CD4-positive, alpha-beta T cell treated with Interleukin-17A for 1 hour (primary cell): ENCODE measurements around the gene ADGRG6.

ENCODE experiments used
- DNase-seq: peaks from one replicate; pipeline ENCODE4 v3.0.0-alpha.2; 2020

Gene ADGRG6

DNA sequence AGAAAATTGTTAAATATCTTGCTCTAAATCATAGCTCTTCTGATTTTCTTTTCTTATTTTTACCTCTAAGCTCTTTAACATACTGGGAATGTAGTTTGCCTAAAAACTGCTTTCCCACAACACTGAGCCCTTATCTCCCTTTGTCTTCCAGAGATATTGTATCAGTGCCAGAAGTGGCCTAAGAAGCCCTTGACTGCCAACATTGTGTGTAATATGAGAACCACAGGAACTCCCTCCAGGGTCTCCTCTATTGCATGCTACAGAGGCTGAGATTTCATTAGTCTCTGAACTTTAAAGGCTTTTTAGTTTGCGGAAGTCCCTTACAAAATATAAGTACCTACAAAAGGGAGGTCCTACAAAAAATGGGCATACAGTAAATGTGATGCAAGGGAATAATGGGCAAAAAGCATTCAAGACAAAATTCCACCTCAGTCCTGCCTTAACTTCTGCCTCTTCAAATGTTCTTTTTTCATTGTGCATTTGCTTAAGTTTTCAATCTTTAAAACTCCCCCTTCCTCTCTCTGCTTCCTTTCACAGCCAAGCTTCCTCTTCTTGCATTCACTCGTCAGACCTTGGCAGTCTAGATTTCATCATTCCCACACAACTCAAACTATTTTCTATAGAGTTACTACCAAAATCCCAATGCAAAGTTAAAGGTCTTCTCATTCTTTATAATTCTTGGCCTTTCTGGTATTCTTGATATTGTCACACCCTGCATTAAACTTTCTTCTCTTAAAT lies 76.5 kb downstream of the ADGRG6 start:
- DNase-seq, result no peak

- DNase-seq, result no peak
Measured at GRCh38 chr6:142380626-142381025, 78.8 kb downstream of the ADGRG6 start.

DNA sequence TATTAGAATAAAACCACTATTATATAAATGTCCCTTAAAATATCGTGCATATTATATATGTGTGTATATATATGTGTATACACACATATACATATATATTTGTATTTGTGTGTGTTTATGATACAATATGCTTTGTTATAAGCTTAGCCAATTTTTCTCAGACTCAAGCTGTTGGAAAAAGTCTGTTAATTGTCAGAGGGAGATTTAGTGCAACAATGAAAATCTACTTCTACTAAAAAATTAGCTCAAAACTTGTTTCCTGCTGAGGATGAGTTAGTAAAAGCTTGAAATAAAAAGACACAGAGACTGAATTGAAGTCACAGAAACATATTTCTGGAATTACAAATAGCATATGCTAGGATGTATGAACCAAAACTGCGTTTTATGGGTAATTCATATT lies 79.4 kb downstream of the ADGRG6 start:
- no peak for DNase-seq

DNA sequence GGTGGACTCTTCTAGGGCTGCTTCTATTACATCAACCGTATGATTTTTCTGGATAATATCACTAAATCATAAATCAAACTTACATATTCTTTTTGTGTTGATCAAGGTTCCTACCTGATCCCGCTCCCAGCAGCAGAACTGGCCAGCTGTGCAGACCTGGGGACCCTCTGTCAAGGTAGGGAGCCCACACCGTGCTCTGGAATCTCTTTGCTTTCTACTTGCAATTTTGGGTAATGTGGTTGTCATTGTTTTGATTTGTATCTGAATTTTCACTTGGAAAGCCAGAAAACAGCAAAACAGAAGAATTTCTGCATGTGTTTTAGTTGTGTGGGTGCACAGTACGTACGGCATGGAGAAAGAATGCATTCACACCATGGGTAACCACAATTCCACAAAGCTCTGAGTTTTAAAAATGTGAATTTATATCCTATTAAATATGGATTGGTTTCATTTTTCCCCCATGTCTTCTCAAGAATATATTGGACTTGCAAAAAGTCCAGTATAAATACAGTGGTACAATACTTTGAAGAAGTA lies 80.1 kb downstream of the ADGRG6 start:
- no peak for DNase-seq

- DNase-seq, result no peak
Measured at GRCh38 chr6:142384519-142385254, 82.9 kb downstream of the ADGRG6 start.

DNA sequence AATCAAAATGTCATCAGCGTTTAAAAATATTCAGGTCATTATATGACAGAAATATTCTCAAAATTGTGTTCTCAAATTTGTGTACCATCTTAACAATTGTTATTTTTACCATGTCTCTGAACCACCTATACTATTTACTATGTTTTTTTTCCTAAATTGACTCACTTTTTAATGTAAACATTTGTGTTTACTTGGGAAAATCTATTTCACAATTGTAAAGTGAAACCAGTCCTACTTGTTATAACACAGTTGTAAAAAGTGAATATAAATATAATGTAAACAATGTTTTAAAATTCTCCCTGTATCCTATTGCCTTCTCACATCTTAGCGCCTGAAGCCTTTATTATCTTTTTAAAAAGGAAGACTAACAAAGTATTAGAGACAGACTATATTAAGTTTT lies 83.5 kb downstream of the ADGRG6 start:
- DNase-seq, result no peak

DNA sequence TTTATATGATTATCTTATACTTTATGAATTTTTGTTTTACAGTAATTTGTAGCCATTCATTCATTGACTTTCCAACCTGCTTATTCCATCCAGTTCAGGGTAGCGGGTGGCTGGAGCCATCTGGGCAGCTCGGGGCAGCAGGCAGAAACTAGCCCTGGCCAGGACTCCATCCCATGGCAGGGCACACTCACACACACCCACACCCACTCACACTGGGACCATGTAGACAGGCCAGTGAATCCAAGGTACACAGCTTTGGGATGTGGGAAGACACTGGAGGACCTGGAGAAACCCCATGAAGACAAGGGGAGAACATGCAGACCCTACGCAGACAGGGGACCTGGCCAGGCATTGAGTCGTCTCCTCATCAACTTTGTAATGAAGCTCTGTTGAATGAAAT lies 84.8 kb downstream of the ADGRG6 start:
- no peak for DNase-seq

DNA sequence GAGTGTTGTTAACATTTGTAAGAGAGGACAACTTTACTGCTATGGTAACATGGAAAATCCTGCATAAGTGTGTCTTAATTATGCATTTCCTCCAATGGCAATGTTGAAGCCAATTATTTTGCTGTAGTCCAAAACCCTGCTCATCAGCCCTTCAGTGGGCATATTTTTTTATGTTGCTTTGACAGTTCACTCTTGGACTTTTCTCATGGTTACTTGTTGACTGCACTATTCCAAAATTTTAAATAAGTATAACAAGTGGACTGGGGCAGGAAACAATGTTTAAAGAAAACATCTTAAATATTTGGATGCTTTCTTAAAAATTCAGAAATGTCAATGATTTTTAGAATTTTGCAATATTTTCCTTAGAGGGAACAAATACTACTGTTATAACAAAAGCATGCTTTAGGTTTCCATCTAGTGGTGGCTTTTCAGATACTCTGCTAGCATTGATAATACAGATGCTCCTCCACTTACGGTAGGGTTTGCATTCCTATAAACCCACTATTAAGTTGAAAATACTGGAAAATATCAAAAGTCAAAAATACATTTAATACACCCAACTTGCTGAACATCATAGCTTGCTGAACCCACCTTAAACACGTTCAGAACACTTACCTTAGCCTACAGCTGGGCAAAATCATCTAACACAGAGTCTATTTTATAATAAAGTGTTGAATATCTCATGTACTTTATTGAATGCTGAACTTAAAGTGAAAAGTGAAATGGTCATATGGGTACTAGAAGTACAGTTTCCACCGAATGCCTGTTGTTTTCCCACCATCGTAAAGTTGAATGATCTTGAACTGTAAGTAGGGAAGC lies 86.4 kb downstream of the ADGRG6 start:
- peak; percentile 26 for DNase-seq

GRCh38 chr6:142395266-142395665 lies 93.5 kb downstream of the ADGRG6 start:
- DNase-seq, result no peak

GRCh38 chr6:142395768-142396231 lies 94.0 kb downstream of the ADGRG6 start:
- peak; percentile 80 for DNase-seq

DNA sequence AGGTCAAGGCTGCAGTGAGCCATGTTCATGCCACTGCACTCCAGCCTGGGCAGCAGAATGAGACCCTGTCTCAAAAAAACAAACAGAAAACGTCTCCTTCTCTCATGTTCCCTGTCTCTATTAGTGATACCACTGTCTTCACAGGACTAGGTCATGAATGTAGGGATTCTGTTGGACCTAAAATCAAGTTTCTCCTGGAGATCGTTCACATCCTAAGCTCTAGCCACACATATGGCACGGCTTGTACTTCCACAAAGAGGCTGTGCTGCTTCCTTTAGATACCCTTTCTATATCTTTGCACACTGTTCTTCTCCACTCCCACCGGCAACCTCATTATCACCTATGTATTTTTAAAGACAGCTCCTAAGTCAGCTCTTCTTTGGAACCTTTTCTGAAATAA lies 96.5 kb downstream of the ADGRG6 start:
- no peak for DNase-seq

- no peak for DNase-seq
Measured at GRCh38 chr6:142399739-142400138, 97.9 kb downstream of the ADGRG6 start.

DNA sequence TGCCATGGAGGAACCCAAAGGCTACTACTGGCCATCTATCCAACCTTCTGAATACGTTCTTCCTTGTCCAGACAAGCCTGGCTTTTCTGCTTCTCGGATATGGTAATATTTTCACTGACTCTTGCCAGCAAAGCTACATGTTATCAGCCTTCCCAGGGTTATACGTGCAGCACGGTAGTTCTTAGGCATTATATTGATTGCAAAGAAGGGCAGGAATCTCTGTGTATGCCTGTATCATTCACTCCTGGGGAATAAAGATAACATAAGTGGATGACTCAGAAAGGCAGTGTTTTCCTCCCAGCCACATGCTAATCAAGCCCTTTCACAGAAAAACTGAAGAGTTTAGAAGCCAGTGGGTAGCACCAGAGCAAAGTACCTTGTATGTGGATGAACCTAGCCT lies 98.7 kb downstream of the ADGRG6 start:
- no peak for DNase-seq

DNA sequence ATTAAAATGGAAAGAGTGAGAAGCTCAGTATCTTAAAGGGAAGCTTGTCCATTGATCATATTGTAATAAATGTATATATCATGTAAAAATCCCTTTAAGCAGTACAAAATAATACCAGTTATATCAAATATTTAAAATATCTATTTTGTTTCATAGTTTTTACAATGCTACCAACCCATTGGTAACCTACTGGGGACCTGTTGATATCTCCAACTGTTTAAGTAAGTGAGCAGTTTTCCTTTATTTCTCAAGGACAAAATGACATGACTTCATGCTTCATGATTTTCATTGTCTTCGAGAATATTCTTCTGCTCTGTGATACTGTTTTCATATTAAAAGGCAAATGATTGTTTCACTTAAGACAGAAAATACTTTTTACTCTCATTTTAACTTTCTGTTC lies 100.0 kb downstream of the ADGRG6 start:
- no peak for DNase-seq

DNA sequence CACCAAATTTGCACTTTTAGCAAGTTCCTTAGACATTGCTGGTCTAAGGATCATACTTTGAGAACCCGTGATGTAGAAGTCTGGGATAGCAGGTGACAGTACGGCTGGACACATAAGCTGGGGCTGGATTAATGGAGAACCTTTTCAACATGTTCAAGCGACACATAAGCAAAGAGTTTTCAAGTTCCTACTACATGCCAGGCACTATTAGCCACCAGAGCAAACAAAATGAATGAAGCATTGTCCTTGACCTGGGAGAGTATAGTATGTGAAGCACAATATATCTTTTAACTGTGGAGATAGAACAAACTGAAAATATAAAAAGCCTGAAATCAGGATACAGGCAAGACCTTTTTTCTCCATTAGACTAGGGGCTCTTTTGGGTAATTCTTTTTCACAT lies 102.9 kb downstream of the ADGRG6 start:
- no peak for DNase-seq

DNA sequence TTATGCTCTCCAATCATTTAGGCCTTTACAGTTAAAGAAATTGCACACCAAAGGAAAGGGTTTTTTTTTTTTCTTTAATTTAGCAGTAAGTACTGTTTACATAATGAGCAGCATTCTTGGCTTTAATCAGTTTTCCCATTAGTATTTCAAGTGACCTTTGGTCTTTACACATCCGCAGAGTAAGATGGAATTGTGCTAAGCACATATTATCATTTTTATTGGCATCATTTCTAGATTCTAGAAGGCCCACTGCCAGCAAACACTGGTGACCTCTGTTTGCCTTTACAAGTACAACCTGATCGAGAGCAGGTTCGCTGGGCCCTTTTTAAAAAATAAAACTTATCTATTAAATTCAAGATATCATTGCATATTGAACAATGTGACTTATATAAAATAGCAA lies 104.3 kb downstream of the ADGRG6 start:
- no peak for DNase-seq

DNA sequence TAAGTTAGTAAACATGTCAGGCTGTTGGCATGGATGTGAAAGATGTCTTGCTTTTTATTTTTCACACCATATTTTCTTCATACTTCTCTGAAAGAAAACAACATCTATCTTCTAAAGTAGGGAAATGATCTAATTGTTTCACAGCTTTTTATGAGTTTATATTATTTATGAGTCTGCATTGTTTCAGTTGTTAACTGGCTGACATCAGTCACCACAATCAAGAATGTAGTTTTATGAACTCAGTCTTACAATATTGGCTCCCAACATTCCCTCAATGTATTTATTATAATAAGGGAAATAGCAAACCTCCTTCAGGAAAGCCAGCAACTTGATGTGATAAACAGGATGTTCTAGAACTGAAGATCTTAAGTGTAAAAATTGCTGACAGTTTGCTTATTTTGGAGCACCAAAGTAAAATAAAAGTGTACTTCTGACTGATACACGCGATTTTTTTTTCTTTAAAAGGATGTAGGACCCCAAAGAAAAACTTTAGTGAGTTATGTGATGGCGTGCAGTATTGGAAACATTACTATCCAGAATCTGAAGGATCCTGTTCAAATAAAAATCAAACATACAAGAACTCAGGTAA lies 106.0 kb downstream of the ADGRG6 start:
- no peak for DNase-seq

DNA sequence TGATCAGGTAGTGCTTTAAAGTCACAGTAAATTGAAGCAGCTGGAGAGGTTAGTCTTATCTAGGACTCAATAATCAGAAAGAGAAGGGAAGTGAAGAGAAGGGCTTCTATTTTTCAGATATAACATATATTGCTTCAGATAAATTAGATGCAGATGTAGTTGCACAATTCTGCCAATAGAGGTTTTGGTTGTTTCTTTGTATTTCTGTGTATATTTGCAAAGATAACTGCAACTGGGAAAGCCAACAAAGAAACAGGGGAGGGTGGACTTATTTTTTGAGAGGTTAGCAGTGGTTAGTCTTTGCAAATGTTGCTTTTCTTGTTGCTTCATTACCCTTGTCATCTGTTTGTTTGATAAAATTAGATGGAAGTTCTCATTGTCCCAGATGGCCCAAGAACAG lies 106.6 kb downstream of the ADGRG6 start:
- DNase-seq, result no peak

GRCh38 chr6:142409794-142410193 lies 108.0 kb downstream of the ADGRG6 start:
- DNase-seq, result no peak

GRCh38 chr6:142411145-142411544 lies 109.3 kb downstream of the ADGRG6 start:
- DNase-seq, result no peak

DNA sequence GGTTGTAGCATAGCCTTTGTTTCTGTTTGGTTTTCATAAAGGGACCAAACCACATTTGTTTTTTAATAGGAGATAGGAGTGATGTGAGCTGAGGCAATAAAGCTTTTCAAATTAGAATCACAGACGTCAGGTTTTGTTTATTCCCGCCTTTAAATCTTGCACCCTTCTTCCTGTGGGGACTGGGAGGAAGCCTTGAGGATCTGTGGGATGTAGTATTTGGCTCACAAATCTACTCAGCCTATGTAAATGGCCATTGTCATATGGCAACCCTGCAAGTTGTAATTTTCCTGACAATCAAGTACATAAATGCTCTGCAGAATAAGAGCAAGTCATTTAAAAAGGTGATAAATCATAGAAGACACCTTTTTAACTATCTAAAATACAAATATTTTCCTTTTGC lies 110.4 kb downstream of the ADGRG6 start:
- DNase-seq, result no peak

GRCh38 chr6:142412658-142413057 lies 110.9 kb downstream of the ADGRG6 start:
- DNase-seq, result no peak

DNA sequence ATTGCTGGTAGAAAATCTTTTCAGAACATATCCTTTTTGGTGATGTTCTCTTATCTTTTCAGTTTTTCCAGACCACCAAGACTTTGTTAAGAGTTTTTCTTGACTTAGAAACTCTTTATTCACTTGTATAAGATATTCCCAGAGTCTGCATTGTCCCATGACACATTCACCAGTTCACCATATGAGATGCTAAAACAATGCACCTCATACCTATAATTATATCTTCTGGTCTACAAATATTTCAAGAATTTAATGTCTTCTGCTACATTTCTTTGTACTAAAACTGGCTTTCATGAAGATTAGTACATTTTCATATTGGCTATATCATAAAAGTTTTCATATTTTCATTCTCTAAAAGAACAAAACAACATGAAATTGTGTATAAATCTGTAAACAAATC lies 111.3 kb downstream of the ADGRG6 start:
- DNase-seq, result no peak
